ENCODE data around the gene TFDP2.
A peak's percentile ranks its signal among the peaks of the same experiment; 100 is the strongest.

Gene TFDP2

DNA sequence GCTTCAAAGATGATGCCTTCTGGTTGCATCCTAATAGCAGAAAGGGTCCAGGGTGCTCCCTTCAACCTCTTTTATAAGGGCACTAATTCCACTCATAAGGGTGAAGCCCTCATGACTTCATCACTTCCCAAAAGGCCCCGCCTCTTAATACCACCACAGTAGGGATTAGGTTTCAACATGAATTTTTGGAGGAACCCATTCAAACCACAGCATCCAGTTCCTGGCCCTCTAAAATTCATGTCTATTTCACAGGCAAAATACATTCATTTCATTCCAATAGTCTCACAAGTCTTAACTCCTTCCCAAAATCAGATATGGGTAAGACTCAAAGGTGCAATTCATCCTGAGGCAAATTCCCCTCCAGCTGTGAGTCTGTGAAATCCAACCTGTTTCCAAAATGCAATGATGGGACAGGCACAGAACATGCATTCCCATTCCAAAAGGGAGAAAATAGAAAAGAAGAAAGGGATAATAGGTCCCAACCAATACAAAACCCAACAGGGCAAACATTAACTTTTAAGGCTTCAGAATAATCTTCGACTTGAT, 148.9 kb downstream of the TFDP2 start:
- Histone ChIP-seq H2BK120ac (ENCODE audit: insufficient read depth, low read length, poor library complexity) (peak overlapping the region; percentile 23), H3K27ac (ENCODE audit: low read depth, low read length) (peak overlapping the region; percentile 54), H3K14ac (ENCODE audit: low read length) (no peak overlapping the region), H4K12ac (ENCODE audit: low read depth, low read length) (no peak overlapping the region), H2BK5ac (ENCODE audit: low read depth, low read length, poor library complexity) (peak overlapping the region; percentile 49), H2AFZ (ENCODE audit: insufficient read depth, low read length, poor library complexity) (no peak overlapping the region), H3K23ac (ENCODE audit: low read length) (no peak overlapping the region), H2AK5ac (ENCODE audit: low read length) (no peak overlapping the region), H3K27me3 (ENCODE audit: insufficient read depth, low read length) (no peaks in the 10 kb centered on the region), H3K36me3 (ENCODE audit: control insufficient read depth in 1 of 2, insufficient read depth in 2 of 2, low read length in 2 of 2) (no peaks in the 10 kb centered on the region), H3K4me1 (ENCODE audit: control insufficient read depth in 1 of 2, insufficient read depth in 2 of 2, low read length in 2 of 2) (peaks cover 4 to 7% of the 10 kb centered on the region in 2 experiments), H3K79me2 (ENCODE audit: control insufficient read depth, insufficient read depth, low read length, poor library complexity) (no peaks in the 10 kb centered on the region), H3K4me3 (ENCODE audit: low read depth, low read length) (no peak overlapping the region), H4K91ac (ENCODE audit: low read depth, low read length) (no peak overlapping the region), H3K4ac (ENCODE audit: low read depth, low read length) (no peak overlapping the region), H3K9ac (ENCODE audit: low read length) (no peak overlapping the region), H4K8ac (ENCODE audit: low read depth, low read length) (no peak overlapping the region), H3K18ac (ENCODE audit: low read length) (no peak overlapping the region), H3K9me3 (ENCODE audit: insufficient read depth, low read depth, low read length) (no peaks in the 10 kb centered on the region), H2BK12ac (ENCODE audit: low read length) (no peak overlapping the region), H3K79me1 (ENCODE audit: low read length) (no peaks in the 10 kb centered on the region), H3K4me2 (ENCODE audit: low read length) (no peak overlapping the region)
- no CpG with 5 or more reads among the region's 2 CpGs for WGBS (ENCODE audit: extremely low coverage, insufficient coverage, insufficient read length)
- peak; percentile 79 to 95 for DNase-seq

DNA sequence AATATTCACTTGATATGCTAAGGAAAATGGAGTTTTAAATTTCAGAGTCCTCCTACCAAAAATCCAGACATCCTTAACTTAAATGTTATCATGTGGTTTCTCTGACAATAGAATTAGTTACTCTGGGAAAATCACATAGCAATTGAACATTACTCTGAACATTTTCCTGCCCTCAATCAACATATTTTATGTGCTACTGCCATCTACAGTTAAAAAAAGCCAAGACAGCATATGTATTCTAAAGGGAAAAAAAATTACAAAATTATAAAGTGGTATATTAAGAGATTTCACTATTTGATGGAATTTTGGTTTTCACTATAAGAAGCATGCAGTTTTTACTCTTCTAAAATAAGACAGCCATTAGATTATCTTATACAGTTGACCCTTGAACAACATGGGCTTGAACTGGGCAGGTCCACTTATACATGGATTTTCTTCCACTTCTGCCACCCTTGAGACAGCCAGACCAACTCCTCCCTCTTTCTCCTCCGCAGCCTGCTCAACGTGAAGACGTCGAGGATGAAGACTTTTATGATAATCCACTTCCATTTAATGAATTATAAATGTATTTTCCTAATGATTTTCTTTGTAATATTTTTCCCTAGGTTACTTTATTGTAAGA, 150.6 kb downstream of the TFDP2 start:
- Histone ChIP-seq H2AK5ac (ENCODE audit: low read length) (no peak overlapping the region), H3K4me1 (ENCODE audit: control insufficient read depth in 1 of 2, insufficient read depth in 2 of 2, low read length in 2 of 2) (peaks cover 4 to 7% of the 10 kb centered on the region in 2 experiments), H3K18ac (ENCODE audit: low read length) (no peak overlapping the region), H3K27ac (ENCODE audit: low read depth, low read length) (no peak overlapping the region), H2BK120ac (ENCODE audit: insufficient read depth, low read length, poor library complexity) (no peak overlapping the region), H3K79me1 (ENCODE audit: low read length) (no peaks in the 10 kb centered on the region), H4K12ac (ENCODE audit: low read depth, low read length) (no peak overlapping the region), H3K14ac (ENCODE audit: low read length) (no peak overlapping the region), H3K4ac (ENCODE audit: low read depth, low read length) (no peak overlapping the region), H3K23ac (ENCODE audit: low read length) (no peak overlapping the region), H3K9me3 (ENCODE audit: insufficient read depth, low read depth, low read length) (no peaks in the 10 kb centered on the region), H3K36me3 (ENCODE audit: control insufficient read depth in 1 of 2, insufficient read depth in 2 of 2, low read length in 2 of 2) (no peaks in the 10 kb centered on the region), H3K4me2 (ENCODE audit: low read length) (no peak overlapping the region), H3K79me2 (ENCODE audit: control insufficient read depth, insufficient read depth, low read length, poor library complexity) (no peaks in the 10 kb centered on the region), H4K8ac (ENCODE audit: low read depth, low read length) (no peak overlapping the region), H4K91ac (ENCODE audit: low read depth, low read length) (no peak overlapping the region), H2BK5ac (ENCODE audit: low read depth, low read length, poor library complexity) (peak overlapping the region; percentile 3), H3K27me3 (ENCODE audit: insufficient read depth, low read length) (no peaks in the 10 kb centered on the region), H2AFZ (ENCODE audit: insufficient read depth, low read length, poor library complexity) (no peak overlapping the region), H2BK12ac (ENCODE audit: low read length) (no peak overlapping the region), H3K4me3 (ENCODE audit: low read depth, low read length) (no peak overlapping the region), H3K9ac (ENCODE audit: low read length) (no peak overlapping the region)
- DNase-seq: peak in 1 of 2 donors; percentile 35
- WGBS (ENCODE audit: extremely low coverage, insufficient coverage, insufficient read length): no CpG with 5 or more reads among the region's 4 CpGs

DNA sequence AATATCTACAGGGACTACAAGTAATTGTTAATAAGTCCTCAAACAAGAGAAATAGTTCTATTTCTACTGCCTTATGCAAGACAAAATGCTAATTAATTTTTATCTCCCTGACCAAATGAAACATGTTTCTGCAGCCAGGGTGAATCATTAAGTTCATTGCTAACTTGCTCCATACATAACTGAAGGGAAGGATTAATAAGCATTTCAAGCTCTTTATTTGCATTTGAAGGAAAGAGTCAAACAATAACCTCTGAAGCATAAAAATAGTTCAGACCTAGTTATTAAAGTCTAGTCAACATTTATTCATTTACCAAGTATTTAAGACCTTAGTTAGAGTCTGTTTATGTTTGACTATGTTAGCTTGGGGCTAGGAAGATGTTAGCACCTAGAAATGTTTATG, 152.9 kb downstream of the TFDP2 start:
- no peak overlapping the region for H2BK120ac ChIP-seq (ENCODE audit: insufficient read depth, low read length, poor library complexity)
- H3K79me2 ChIP-seq (ENCODE audit: control insufficient read depth, insufficient read depth, low read length, poor library complexity): no peaks in the 10 kb centered on the region
- H3K4ac ChIP-seq (ENCODE audit: low read depth, low read length): no peak overlapping the region
- H3K23ac ChIP-seq (ENCODE audit: low read length): no peak overlapping the region
- no peak overlapping the region for H3K4me3 ChIP-seq (ENCODE audit: low read depth, low read length)
- H2BK5ac ChIP-seq (ENCODE audit: low read depth, low read length, poor library complexity): no peak overlapping the region
- DNase-seq: peak in 1 of 2 donors; percentile 49
- no peak overlapping the region for H4K12ac ChIP-seq (ENCODE audit: low read depth, low read length)
- no peak overlapping the region for H2AFZ ChIP-seq (ENCODE audit: insufficient read depth, low read length, poor library complexity)
- H3K36me3 ChIP-seq (ENCODE audit: control insufficient read depth in 1 of 2, insufficient read depth in 2 of 2, low read length in 2 of 2): no peaks in the 10 kb centered on the region
- no peak overlapping the region for H3K18ac ChIP-seq (ENCODE audit: low read length)
- H4K91ac ChIP-seq (ENCODE audit: low read depth, low read length): no peak overlapping the region
- H2BK12ac ChIP-seq (ENCODE audit: low read length): no peak overlapping the region
- no peak overlapping the region for H2AK5ac ChIP-seq (ENCODE audit: low read length)
- H3K79me1 ChIP-seq (ENCODE audit: low read length): no peaks in the 10 kb centered on the region
- no peaks in the 10 kb centered on the region for H3K27me3 ChIP-seq (ENCODE audit: insufficient read depth, low read length)
- no peak overlapping the region for H3K27ac ChIP-seq (ENCODE audit: low read depth, low read length)
- no peaks in the 10 kb centered on the region for H3K9me3 ChIP-seq (ENCODE audit: insufficient read depth, low read depth, low read length)
- H3K9ac ChIP-seq (ENCODE audit: low read length): no peak overlapping the region
- H4K8ac ChIP-seq (ENCODE audit: low read depth, low read length): no peak overlapping the region
- peaks cover 4 to 7% of the 10 kb centered on the region in 2 experiments for H3K4me1 ChIP-seq (ENCODE audit: control insufficient read depth in 1 of 2, insufficient read depth in 2 of 2, low read length in 2 of 2)
- H3K4me2 ChIP-seq (ENCODE audit: low read length): no peak overlapping the region
- H3K14ac ChIP-seq (ENCODE audit: low read length): no peak overlapping the region

DNA sequence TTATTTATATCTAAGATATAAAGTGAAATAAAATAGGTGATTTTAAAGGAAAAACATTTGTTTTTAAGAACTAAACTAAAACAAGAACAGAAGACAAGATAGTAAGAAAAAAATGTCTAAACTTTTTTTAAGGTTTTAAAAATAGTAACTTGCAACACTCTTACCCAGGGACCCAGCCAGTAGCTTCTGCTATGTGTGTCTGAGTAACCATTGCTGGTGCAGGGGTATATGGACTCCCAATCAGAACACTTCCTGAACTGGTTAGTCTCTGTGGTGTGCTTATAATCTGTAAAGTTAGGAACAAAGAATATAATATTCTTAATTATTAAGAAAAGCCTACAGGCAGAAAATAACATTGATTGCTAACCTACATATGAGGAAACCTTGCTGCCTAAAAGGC, 154.5 kb downstream of the TFDP2 start:
- H3K4me3 ChIP-seq (ENCODE audit: low read depth, low read length): no peak overlapping the region
- no peak overlapping the region for H3K4me2 ChIP-seq (ENCODE audit: low read length)
- no peaks in the 10 kb centered on the region for H3K79me1 ChIP-seq (ENCODE audit: low read length)
- no peak for DNase-seq
- no peaks in the 10 kb centered on the region for H3K27me3 ChIP-seq (ENCODE audit: insufficient read depth, low read length)
- H3K79me2 ChIP-seq (ENCODE audit: control insufficient read depth, insufficient read depth, low read length, poor library complexity): no peaks in the 10 kb centered on the region
- H3K18ac ChIP-seq (ENCODE audit: low read length): no peak overlapping the region
- H3K14ac ChIP-seq (ENCODE audit: low read length): no peak overlapping the region
- no peak overlapping the region for H2BK120ac ChIP-seq (ENCODE audit: insufficient read depth, low read length, poor library complexity)
- no peaks in the 10 kb centered on the region for H3K9me3 ChIP-seq (ENCODE audit: insufficient read depth, low read depth, low read length)
- H3K4ac ChIP-seq (ENCODE audit: low read depth, low read length): no peak overlapping the region
- no peak overlapping the region for H2AK5ac ChIP-seq (ENCODE audit: low read length)
- H4K8ac ChIP-seq (ENCODE audit: low read depth, low read length): no peak overlapping the region
- no peak overlapping the region for H2BK5ac ChIP-seq (ENCODE audit: low read depth, low read length, poor library complexity)
- no peak overlapping the region for H4K91ac ChIP-seq (ENCODE audit: low read depth, low read length)
- no peak overlapping the region for H3K27ac ChIP-seq (ENCODE audit: low read depth, low read length)
- H3K36me3 ChIP-seq (ENCODE audit: control insufficient read depth in 1 of 2, insufficient read depth in 2 of 2, low read length in 2 of 2): no peaks in the 10 kb centered on the region
- H3K23ac ChIP-seq (ENCODE audit: low read length): no peak overlapping the region
- no peak overlapping the region for H4K12ac ChIP-seq (ENCODE audit: low read depth, low read length)
- no peak overlapping the region for H3K9ac ChIP-seq (ENCODE audit: low read length)
- H2BK12ac ChIP-seq (ENCODE audit: low read length): no peak overlapping the region
- H2AFZ ChIP-seq (ENCODE audit: insufficient read depth, low read length, poor library complexity): no peak overlapping the region
- H3K4me1 ChIP-seq (ENCODE audit: control insufficient read depth in 1 of 2, insufficient read depth in 2 of 2, low read length in 2 of 2): no peaks in the 10 kb centered on the region
